HepG2 (cell line): ENCODE measurements around the gene TSGA10IP. TPM values are rescaled to one million over a fixed set of nuclear protein-coding genes. Genes with fewer than 3 reads are reported as not detected.

Experiments used
- ARNTL ChIP-seq: sonication (generic); formaldehyde crosslinking; IDR thresholded peaks from 2 replicates; pipeline ENCODE4 v1.4.0; 2020; ENCODE audit warnings: mild to moderate bottlenecking, missing genetic modification reagents
- BATF2 ChIP-seq: sonication (generic); formaldehyde crosslinking; IDR thresholded peaks from 2 replicates; pipeline ENCODE4 v1.8.0; 2022; ENCODE audit warnings: mild to moderate bottlenecking, missing genetic modification reagents, moderate library complexity
- BRCA1 ChIP-seq: sonication (generic); formaldehyde crosslinking; IDR thresholded peaks from 2 replicates; pipeline ENCODE4 v1.4.0; 2020; ENCODE audit warnings: missing genetic modification reagents
- CCDC6 ChIP-seq: sonication (generic); formaldehyde crosslinking; IDR thresholded peaks from 2 replicates; pipeline ENCODE4 v1.8.1; 2022; ENCODE audit warnings: mild to moderate bottlenecking, missing genetic modification reagents, moderate library complexity
- HNRNPH1 ChIP-seq: fragments of 200-400 bp; formaldehyde crosslinking; optimal IDR thresholded peaks from 2 replicates; pipeline ENCODE3; 2017; ENCODE audit warnings: mild to moderate bottlenecking, low read depth, low read length
- MEIS1 ChIP-seq: sonication (generic); formaldehyde crosslinking; IDR thresholded peaks from 2 replicates; pipeline ENCODE4 v1.9.0; 2021; ENCODE audit warnings: mild to moderate bottlenecking, missing genetic modification reagents, moderate library complexity, borderline replicate concordance
- MXD1 ChIP-seq: sonication (generic); formaldehyde crosslinking; IDR thresholded peaks from 2 replicates; pipeline ENCODE4 v1.4.0; 2020; ENCODE audit warnings: mild to moderate bottlenecking, missing genetic modification reagents
- ONECUT2 ChIP-seq: sonication (generic); formaldehyde crosslinking; IDR thresholded peaks from 2 replicates; pipeline ENCODE4 v1.4.0; 2020; ENCODE audit warnings: missing genetic modification reagents
- PBX2 ChIP-seq: IDR thresholded peaks from 2 replicates; pipeline ENCODE4 v1.6.1; 2016; ENCODE audit warnings: control low read depth
- SMARCC2 ChIP-seq: fragments of 450-650 bp; IDR thresholded peaks from 2 replicates; pipeline ENCODE4 v1.6.1; 2017; ENCODE audit warnings: antibody characterized with exemption, mild to moderate bottlenecking
- TAF1 ChIP-seq: sonication (generic); formaldehyde crosslinking; IDR thresholded peaks from 2 replicates; pipeline ENCODE4 v1.4.0; 2020; ENCODE audit warnings: missing genetic modification reagents
- TFDP1 ChIP-seq: IDR thresholded peaks from 2 replicates; pipeline ENCODE4 v1.6.1; 2016; ENCODE audit warnings: missing compliant biosample characterization, missing genetic modification reagents, borderline replicate concordance
- TSC22D2 ChIP-seq: sonication (generic); formaldehyde crosslinking; IDR thresholded peaks from 2 replicates; pipeline ENCODE4 v1.5.1; 2020; ENCODE audit warnings: missing genetic modification reagents, mild to moderate bottlenecking, borderline replicate concordance
- ZFP62 ChIP-seq: sonication (generic); formaldehyde crosslinking; IDR thresholded peaks from 2 replicates; pipeline ENCODE4 v1.4.0; 2020; ENCODE audit warnings: missing genetic modification reagents
- ZMYM4 ChIP-seq: sonication (generic); formaldehyde crosslinking; IDR thresholded peaks from 2 replicates; pipeline ENCODE4 v1.8.1; 2023; ENCODE audit warnings: mild to moderate bottlenecking, missing genetic modification reagents
- ZNF20 ChIP-seq: sonication (generic); formaldehyde crosslinking; IDR thresholded peaks from 2 replicates; pipeline ENCODE4 v1.4.0; 2020; ENCODE audit warnings: mild to moderate bottlenecking, moderate library complexity, missing genetic modification reagents
- ZNF260 ChIP-seq: sonication (generic); formaldehyde crosslinking; IDR thresholded peaks from 2 replicates; pipeline ENCODE4 v1.4.0; 2020; ENCODE audit warnings: missing genetic modification reagents, low read depth, mild to moderate bottlenecking, borderline replicate concordance
- ZNF3 ChIP-seq: IDR thresholded peaks from 2 replicates; pipeline ENCODE4 v1.7.0; 2017; ENCODE audit warnings: inconsistent platforms
- ZNF546 ChIP-seq: sonication (generic); formaldehyde crosslinking; conservative IDR thresholded peaks from 2 replicates; pipeline ENCODE4 v1.8.1; 2023; ENCODE audit warnings: mild to moderate bottlenecking, missing genetic modification reagents
- ZNF761 ChIP-seq: sonication (generic); formaldehyde crosslinking; conservative IDR thresholded peaks from 2 replicates; pipeline ENCODE4 v1.4.0; 2020; ENCODE audit warnings: mild to moderate bottlenecking, missing genetic modification reagents
- polyA plus RNA-seq, 8 experiments: library from polyadenylated mRNA; depleted of rRNA in 3 of 8; stranded (reverse) in 7 of 8; unstranded in 1 of 8; fragments of >200 nt; fragmentation: Illumina TruSeq in 4 of 8; extraction: Trizol in 4 of 8; gene quantifications; 2 replicates each; pipeline versions ENCODE4 v1.2.1 to v1.2.3, GENCODE V29; 2011 to 2016; ENCODE audit warnings: low read depth in 4 of 8, missing spikeins in 1 of 8, mixed read lengths in 1 of 8; ENCODE audit not compliant: insufficient read depth in 1 of 8
- total RNA-seq, 5 experiments: library from RNA; depleted of rRNA; stranded (reverse); fragments of >200 nt; fragmentation: Illumina TruSeq; extraction: Trizol; gene quantifications; 2 replicates each; pipeline ENCODE4 v1.2.3, GENCODE V29; 2016; ENCODE audit warnings: low read depth in 1 of 5
- TF ChIP-seq, protein P1 (sequence below): sonication (generic); formaldehyde crosslinking; IDR thresholded peaks from 2 replicates; pipeline ENCODE4 v1.4.0; 2020; ENCODE audit warnings: missing genetic modification reagents, borderline replicate concordance
- TF ChIP-seq, protein P2 (sequence below), 2 experiments: fragments of 450-650 bp in 1 of 2; sonication (generic) in 1 of 2; formaldehyde crosslinking; IDR thresholded peaks; 2 replicates each; pipeline versions ENCODE4 v1.5.0 to v1.8.0; 2020 to 2022; ENCODE audit warnings: mild to moderate bottlenecking in 1 of 2, missing genetic modification reagents in 1 of 2

TSGA10IP gene
- total and polyA plus RNA-seq, 2 of the 13 experiments (the other 11 are each of a cell fraction or from before 2014, with no cell fraction given) = not detected

DNA sequence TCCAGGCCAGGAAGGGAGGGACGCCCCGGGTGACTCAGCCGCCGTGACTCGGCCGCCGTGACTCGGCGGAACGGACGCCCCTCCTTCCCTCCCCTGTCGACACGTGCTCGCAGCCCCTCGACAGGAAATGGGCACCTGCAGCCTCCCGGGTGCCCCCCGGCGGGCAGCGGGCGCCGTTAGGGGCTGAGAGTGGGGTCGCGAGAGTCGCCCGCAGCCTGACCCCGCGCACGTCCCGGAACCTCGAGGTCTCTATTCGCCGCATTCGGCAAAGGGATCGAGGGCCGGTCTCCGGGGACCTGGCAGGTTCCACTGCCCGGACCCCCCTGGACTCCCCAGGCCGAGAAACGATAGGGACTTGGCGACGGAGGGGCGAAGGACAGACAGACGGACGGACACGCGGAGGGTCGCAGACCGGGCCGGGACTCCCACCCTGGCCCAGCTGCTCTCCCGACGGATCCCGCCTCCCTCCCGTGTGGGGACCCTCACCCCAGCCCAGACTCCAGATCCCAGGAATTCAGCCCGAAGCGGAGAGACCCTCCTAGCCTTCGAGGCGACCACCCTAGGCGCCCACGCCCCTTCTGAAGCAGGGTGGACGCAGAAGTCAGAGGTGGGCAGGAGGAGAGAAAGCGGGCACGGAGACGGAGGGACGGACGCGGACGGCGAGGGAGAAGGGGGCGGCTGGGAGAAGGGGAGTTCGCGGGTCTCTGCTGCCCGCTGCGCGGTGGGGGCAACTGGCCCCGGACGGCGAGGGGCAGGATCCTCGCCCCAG lies 45.7 kb upstream of the TSGA10IP start (continued):
- TF ChIP-seq HNRNPH1 (no peak), ZNF761 (no peak), BRCA1 (CRISPR knock-in tag) (no peak), ZNF3 (CRISPR knock-in tag) (no peak), TAF1 (CRISPR knock-in tag) (peak; percentile 51), TSC22D2 (CRISPR knock-in tag) (no peak), PBX2 (no peak), TFDP1 (CRISPR knock-in tag) (peak; percentile 85; the same call in 1 of the 2 replicates), ZNF20 (CRISPR knock-in tag) (no peak), MEIS1 (no peak), CCDC6 (CRISPR knock-in tag) (no peak; the same call in 1 of the 2 replicates), ZNF546 (CRISPR knock-in tag) (peak; percentile 10; the same call in 1 of the 2 replicates), ZNF260 (CRISPR knock-in tag) (no peak), ONECUT2 (no peak), BATF2 (CRISPR knock-in tag) (peak; percentile 69), ARNTL (CRISPR knock-in tag) (peak; percentile 82; the same call in 1 of the 2 replicates), ZMYM4 (CRISPR knock-in tag) (peak; percentile 39; the same call in 1 of the 2 replicates), MXD1 (CRISPR knock-in tag) (peak; percentile 91), ZFP62 (no peak), SMARCC2 (no peak)
- TF ChIP-seq, protein P1, sequence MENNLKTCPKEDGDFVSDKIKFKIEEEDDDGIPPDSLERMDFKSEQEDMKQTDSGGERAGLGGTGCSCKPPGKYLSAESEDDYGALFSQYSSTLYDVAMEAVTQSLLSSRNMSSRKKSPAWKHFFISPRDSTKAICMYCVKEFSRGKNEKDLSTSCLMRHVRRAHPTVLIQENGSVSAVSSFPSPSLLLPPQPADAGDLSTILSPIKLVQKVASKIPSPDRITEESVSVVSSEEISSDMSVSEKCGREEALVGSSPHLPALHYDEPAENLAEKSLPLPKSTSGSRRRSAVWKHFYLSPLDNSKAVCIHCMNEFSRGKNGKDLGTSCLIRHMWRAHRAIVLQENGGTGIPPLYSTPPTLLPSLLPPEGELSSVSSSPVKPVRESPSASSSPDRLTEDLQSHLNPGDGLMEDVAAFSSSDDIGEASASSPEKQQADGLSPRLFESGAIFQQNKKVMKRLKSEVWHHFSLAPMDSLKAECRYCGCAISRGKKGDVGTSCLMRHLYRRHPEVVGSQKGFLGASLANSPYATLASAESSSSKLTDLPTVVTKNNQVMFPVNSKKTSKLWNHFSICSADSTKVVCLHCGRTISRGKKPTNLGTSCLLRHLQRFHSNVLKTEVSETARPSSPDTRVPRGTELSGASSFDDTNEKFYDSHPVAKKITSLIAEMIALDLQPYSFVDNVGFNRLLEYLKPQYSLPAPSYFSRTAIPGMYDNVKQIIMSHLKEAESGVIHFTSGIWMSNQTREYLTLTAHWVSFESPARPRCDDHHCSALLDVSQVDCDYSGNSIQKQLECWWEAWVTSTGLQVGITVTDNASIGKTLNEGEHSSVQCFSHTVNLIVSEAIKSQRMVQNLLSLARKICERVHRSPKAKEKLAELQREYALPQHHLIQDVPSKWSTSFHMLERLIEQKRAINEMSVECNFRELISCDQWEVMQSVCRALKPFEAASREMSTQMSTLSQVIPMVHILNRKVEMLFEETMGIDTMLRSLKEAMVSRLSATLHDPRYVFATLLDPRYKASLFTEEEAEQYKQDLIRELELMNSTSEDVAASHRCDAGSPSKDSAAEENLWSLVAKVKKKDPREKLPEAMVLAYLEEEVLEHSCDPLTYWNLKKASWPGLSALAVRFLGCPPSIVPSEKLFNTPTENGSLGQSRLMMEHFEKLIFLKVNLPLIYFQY (CRISPR knock-in tag) = 0 out of 2 replicates have a peak, but pooled peaks have one; percentile 45
- TF ChIP-seq, protein P2, sequence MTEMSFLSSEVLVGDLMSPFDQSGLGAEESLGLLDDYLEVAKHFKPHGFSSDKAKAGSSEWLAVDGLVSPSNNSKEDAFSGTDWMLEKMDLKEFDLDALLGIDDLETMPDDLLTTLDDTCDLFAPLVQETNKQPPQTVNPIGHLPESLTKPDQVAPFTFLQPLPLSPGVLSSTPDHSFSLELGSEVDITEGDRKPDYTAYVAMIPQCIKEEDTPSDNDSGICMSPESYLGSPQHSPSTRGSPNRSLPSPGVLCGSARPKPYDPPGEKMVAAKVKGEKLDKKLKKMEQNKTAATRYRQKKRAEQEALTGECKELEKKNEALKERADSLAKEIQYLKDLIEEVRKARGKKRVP (CRISPR knock-in tag; IDR thresholded peaks at IDR 0.05) = peak in 1 of 2 experiments; percentile 58; a peak in 1 of 4 replicates
